Choroid plexus epithelial cell (primary cell): Measurements from ENCODE around the gene HDGF.

Experiments used
- DNase-seq: peaks from one replicate; pipeline ENCODE4 v3.0.0-alpha.2; 2010; ENCODE audit warnings: low read depth
- H3K4me3 ChIP-seq: 2 replicates; pipeline ENCODE4 v1.5.1; 2011; ENCODE audit warnings: low read depth, mild to moderate bottlenecking, control low read depth, low read length, moderate library complexity
- CTCF ChIP-seq: conservative IDR thresholded peaks from 2 replicates; pipeline ENCODE4 v1.5.1; 2011; ENCODE audit warnings: low read depth, mild to moderate bottlenecking, control low read depth, inconsistent platforms, low read length, moderate library complexity

HDGF gene

GRCh38 chr1:156728599-156729462, 22.6 kb downstream of the HDGF start, which contains the start of gene ISG20L2:
TSS of gene ISG20L2 (minus strand) at chr1:156728766. CDS start at chr1:156727652, 1,114 bp downstream.
- peak; percentile 99 for DNase-seq
- peak; percentile 11 for TF ChIP-seq CTCF
- peak within 1 kb of the TSS; percentile 94 for H3K4me3 ChIP-seq

- TF ChIP-seq CTCF: no peak
Observed at GRCh38 chr1:156727926-156728598, 23.4 kb downstream of the HDGF start, which contains the start of gene METTL25B. TSS of gene METTL25B (plus strand) at chr1:156728469. CDS start at chr1:156729105, 636 bp downstream.

GRCh38 chr1:156727492-156727891, 24.0 kb downstream of the HDGF start:
- H3K4me3 ChIP-seq: peak overlapping the region; percentile 94
- no peak for DNase-seq
- TF ChIP-seq CTCF: no peak

More at GRCh38 chr1:156727926-156728598, 23.4 kb downstream of the HDGF start, which contains the start of gene METTL25B:
- peak; percentile 80 for DNase-seq
- peak within 1 kb of the TSS; percentile 94 for H3K4me3 ChIP-seq

- peak; percentile 82 for DNase-seq
- H3K4me3 ChIP-seq: peak overlapping the region; percentile 37
- TF ChIP-seq CTCF: peak; percentile 71
Observed at GRCh38 chr1:156726549-156727226, 24.8 kb downstream of the HDGF start.

- peak; percentile 95 for DNase-seq
- peak; percentile 98 for TF ChIP-seq CTCF
Observed at GRCh38 chr1:156725683-156726280, 25.7 kb downstream of the HDGF start.

GRCh38 chr1:156721535-156721934, 29.9 kb downstream of the HDGF start:
- H3K4me3 ChIP-seq: no peak overlapping the region
- no peak for TF ChIP-seq CTCF
- no peak for DNase-seq

More at GRCh38 chr1:156725683-156726280, 25.7 kb downstream of the HDGF start:
- peak overlapping the region; percentile 52 for H3K4me3 ChIP-seq
